Stimulated activated CD8-positive, alpha-beta memory T cell treated with anti-CD3 and anti-CD28 coated beads, Interleukin-7, amount 100 ng/mL, for 4 hours (primary cell): ENCODE data around the gene ASMTL.
"Not testable (repeated sequence)": the region's sequence is repeated elsewhere in the genome, so short reads cannot be mapped to it uniquely, and the experiment has no call there.

ENCODE experiments used
- DNase-seq, 2 donors: peaks; one replicate each; pipeline ENCODE4 v3.0.0-alpha.2; 2020; ENCODE audit warnings: low read depth in 2 of 2

Gene ASMTL

DNA sequence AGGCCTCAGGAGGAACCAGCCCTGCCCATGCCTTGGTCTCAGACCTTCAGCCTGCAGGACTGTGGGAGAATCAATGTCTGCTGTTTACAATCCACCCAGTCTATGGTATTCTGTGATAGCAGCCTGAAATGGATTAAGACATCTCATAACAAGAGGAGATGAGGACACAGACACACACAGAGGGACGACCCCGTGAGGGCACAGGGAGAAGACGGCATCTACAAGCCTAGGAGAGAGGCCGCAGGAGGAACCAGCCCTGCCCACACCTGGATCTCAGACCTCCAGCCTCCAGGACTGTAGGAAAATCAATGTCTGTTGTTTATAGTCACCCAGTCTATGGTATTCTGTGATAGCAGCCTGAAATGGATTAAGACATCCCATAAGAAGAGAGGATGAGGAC lies 64.1 kb downstream of the ASMTL start:
- DNase-seq: no peak

DNA sequence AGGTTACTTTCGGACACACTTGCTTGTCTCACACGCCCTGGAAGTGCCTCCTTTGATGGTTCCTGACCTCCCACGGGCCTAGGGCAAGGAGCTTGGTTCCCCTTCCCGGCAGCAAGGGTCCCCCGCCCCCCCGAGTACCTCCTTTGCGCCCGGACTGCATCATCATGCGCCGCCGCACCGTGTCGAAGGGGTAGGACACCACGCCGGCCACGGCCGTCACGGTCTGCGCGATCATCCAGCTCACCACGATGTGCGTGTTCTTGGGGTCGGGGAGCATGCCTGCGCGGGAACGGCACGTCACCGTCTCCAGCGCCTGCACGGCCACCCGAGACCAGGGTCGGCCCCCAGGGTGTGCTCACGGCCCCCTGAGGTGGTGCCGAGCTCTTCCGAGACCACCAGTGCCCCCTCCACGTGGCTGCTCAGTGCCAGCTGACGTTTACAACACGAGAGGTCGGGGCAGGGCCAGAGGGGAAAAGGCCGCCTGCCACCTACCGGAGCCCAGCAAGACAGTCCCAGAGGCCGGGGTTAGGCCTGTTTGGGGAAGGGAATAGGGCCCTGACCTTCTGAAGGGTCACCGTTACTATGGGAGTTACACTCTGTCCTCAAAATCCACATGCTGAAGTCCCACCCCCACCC lies 65.5 kb downstream of the ASMTL start:
- no peak for DNase-seq

- DNase-seq: no peak
These were observed 66.2 kb downstream of the ASMTL start for GRCh38 chrX:1386338-1387127.

- no peak for DNase-seq
These were observed 67.2 kb downstream of the ASMTL start for GRCh38 chrX:1385253-1386223.

- DNase-seq: no peak
These were observed 68.0 kb downstream of the ASMTL start for GRCh38 chrX:1384658-1385252.

DNA sequence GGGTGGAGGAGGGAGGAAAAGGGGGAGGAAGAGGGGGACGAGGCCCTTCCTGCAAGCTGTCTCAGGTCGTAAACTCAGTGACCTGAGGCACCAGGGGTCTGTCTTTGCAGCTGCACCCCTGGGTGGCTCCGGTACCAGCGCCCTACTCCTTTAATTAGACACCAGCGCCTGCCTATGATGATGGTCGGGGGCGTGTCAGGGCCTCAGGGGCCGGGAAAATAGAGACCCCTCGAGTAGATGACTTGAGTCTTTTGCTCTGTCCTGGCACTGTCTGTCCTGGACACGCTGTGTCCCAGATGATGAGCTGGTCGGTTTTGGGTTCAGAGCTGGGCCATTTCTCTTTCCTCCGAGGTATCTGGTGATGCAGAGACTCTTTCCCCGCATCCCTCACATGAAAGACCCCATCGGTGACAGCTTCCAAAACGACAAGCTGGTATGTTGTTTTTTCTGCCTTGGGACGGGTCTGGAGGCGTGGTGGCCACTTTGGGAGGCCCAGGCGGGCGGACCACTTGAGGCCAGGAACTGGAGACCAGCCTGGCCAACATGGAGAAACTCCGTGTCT lies 72.0 kb downstream of the ASMTL start:
- DNase-seq: no peak

GRCh38 chrX:1378306-1378759 lies 74.4 kb downstream of the ASMTL start:
- DNase-seq: no peak

DNA sequence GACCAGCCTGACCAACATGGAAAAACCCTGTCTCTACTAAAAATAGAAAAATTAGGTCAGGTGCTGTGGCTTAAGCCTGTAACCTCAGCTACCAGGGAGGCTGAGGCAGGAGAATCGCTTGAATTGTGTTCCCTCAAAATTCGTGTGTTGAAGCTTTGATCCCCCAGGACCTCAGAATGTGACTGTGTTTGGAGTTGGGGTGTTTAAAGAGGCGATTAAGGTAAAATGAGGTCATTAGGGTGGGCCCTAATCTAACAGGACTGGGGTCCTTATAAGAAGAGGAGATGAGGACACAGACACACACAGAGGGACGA lies 84.4 kb downstream of the ASMTL start:
- DNase-seq: no peak

DNA sequence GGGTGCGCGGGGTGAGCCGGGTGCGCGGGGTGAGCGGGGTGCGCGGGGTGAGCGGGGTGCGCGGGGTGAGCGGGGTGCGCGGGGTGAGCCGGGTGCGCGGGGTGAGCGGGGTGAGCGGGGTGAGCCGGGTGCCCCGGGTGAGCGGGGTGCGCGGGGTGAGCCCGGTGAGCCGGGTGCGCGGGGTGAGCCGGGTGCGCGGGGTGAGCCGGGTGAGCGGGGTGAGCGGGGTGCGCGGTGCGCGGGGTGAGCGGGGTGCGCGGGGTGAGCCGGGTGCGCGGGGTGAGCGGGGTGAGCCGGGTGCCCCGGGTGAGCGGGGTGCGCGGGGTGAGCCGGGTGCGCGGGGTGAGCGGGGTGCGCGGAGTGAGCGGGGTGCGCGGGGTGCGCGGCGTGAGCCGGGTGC lies 86.3 kb downstream of the ASMTL start:
- not testable (repeated sequence) for DNase-seq

DNA sequence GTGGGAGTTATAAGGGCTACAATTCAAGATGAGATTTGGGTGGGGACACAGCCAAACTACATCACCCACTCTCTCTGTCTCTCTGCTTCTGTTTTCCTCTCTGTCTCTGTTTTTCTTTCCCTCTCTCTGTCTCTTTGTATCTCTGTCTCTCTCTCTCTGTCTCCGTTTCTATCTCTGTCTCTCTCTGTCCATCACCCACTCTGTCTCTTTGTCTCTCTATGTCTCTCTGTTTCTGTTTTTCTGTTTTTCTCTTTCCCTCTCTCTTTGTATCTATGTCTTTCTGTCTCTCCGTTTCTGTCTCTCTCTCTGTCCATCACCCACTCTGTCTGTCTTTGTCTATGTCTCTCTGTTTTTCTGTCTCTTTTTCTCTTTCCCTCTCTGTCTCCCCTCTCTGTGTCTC lies 90.8 kb downstream of the ASMTL start:
- DNase-seq: no peak

DNA sequence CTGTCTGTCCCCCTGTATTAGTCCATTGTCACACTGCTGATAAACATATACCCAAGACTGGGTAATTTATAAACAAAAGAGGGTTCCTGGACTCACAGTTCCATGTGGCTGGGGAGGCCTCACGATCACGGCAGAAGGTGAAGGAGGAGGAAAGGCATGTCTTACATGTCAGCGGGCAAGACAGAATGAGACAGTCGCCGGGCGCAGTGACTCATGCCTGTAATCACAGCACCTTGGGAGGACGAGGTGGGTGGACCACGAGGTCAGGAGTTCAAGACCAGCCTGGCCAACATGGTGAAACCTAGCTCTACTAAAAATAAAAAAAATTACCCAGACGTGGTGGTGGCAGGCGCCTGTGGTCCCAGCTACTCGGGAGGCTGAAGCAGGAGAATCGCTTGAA lies 91.4 kb downstream of the ASMTL start:
- no peak for DNase-seq

- no peak for DNase-seq
These were observed 92.5 kb downstream of the ASMTL start for GRCh38 chrX:1360171-1360570.

DNA sequence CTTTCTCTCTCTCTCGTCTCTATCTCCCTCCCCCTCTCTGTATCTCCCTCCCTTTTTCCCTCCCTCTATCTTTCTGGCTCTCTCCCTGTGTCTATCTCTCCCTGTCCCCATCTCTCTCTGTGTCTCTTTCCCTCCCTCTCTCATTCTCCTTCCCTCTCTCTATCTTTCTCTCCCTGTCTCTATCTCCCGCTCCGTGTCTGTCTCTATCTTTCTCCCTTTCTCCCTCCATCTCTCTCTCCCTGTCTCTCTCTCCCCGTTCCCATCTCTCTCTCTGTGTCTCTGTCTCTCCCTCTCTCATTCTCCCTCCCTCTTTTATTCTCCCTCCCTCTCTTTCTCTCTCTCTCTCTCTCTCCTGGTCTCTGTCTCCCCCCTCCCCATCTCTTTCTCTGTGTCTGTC lies 93.2 kb downstream of the ASMTL start:
- no peak for DNase-seq

DNA sequence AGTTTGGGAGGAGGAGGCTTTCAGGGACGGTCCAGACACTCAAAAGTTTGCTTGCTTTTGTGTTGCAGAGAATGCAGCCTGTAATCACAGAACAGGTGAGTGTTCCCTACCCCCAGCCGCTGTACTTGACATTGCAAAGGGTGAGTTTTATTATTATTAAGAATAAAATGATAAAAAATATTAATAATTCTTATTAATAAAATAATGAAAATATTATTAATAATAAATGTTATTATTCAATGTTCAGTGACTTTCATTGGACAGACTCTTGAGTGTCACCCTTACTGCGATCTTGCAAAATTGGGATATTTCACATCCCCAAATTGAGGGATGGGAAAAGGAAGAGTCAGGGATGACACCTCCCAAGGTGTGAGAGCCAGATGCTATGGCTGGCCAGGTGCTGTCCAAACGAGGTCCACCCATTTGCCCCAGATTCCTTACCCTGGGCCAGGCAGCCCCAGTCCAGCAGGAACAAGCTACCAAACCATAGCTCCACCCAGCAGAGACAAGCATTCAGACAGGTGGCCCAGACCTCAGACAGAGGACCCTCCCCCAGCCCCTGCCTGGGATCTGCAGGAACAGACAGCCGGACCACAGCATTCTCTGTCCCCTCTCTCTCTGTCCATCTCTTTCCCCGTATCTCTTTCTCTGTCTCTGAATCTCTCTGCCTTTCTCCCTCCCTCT lies 93.8 kb downstream of the ASMTL start:
- DNase-seq: no peak

DNA sequence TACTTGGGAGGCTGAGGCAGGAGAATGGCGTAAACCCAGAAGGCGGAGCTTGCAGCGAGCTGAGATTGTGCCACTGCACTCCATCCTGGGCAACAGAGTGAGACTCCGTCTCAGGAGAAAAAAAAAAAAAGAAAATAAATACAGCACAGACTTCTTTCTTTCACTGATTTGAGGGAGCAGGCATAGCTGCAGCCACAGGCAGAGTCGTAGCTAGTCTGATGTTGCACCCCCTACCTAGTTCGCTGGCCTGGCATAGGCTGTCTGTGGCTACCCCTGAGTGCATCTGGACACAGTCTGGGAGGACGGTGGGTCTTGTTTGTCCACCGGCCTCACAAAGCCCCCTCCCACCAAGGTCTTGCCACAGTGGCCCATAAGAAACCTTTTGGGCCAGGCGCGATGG lies 94.7 kb downstream of the ASMTL start:
- no peak for DNase-seq

DNA sequence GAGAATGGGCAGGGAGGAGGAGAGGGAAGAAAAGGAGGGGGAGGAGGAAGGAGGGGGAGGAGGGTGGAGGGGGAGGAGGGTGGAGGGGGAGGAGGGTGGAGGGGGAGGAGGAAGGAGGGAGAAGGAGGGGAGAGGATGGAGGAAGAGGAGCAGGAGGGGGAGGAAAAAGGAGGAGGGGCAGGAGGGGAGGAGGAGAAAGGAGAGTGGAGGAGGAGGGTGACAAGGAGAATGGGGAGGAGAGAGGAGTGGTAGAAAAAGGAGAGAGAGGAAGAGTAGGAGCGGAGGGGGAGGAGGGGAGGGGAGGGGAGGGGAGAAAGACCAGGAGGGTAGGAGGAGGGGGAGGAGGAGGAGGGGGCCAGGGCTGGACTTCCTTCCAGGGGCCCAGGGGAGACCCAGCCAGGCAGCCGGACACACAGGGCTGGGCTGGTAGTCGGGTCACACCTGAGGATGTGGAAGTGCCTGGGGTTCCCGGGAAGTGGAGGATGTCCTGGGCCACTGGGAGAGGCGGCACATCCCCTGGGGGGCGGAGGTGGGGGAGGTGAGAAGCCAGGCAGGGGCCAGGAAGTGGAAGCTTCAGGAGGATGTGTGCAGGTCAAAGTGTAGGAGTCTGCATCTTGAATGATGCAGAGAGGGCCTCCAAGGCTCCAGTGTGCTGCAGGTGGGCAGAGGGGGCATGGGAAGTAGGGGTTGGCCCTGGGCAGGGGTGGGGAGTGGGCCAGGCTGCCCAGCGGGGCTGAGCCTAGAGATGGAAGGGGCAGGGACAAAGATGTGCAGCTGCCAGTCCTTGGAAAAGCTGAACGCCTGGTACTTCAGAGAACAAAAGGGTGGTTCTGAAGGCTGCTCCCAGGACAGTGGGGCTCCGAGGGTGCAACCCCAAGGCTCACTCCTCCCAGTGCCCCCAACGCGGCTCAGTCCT lies 97.3 kb downstream of the ASMTL start:
- DNase-seq: no peak

- DNase-seq: no peak
These were observed 98.4 kb downstream of the ASMTL start for GRCh38 chrX:1354036-1355019.
